Hepatocyte (in vitro differentiated cells): ENCODE results near the gene TTYH2. TPM values are rescaled to one million over a fixed set of nuclear protein-coding genes. Genes with fewer than 3 reads are reported as not detected.

Experiments
- DNase-seq: peaks from one replicate; pipeline ENCODE4 v3.0.0-alpha.2; 2016; ENCODE audit warnings: low spot score
- H2AFZ ChIP-seq: fragments of 200-600 bp; sonication (generic); 2 replicates; pipeline ENCODE4 v1.6.0; 2016; ENCODE audit warnings: antibody characterized with exemption, mild to moderate bottlenecking
- H3K27ac ChIP-seq: fragments of 200-600 bp; sonication (generic); 2 replicates; pipeline ENCODE4 v1.5.1; 2016; ENCODE audit warnings: mild to moderate bottlenecking
- H3K27me3 ChIP-seq: fragments of 200-600 bp; sonication (generic); 2 replicates; pipeline ENCODE4 v1.6.1; 2016
- H3K36me3 ChIP-seq: fragments of 200-600 bp; sonication (generic); replicated peaks from 2 replicates; pipeline ENCODE4 v1.5.1; 2016; ENCODE audit warnings: low read depth; ENCODE audit not compliant: insufficient read depth
- H3K4me1 ChIP-seq: fragments of 200-600 bp; sonication (generic); 2 replicates; pipeline ENCODE4 v1.5.1; 2016; ENCODE audit warnings: mild to moderate bottlenecking, moderate library complexity; ENCODE audit not compliant: insufficient read depth
- H3K4me2 ChIP-seq: fragments of 200-600 bp; sonication (generic); 2 replicates; pipeline ENCODE4 v1.6.0; 2016
- H3K4me3 ChIP-seq: fragments of 200-600 bp; sonication (generic); 2 replicates; pipeline ENCODE4 v1.5.1; 2016; ENCODE audit warnings: mild to moderate bottlenecking
- H3K79me2 ChIP-seq: fragments of 200-600 bp; sonication (generic); 2 replicates; pipeline ENCODE4 v1.6.0; 2017; ENCODE audit warnings: mild to moderate bottlenecking
- H3K9me2 ChIP-seq: fragments of 200-600 bp; sonication (generic); replicated peaks from 2 replicates; pipeline ENCODE4 v1.6.0; 2017; ENCODE audit warnings: mild to moderate bottlenecking; ENCODE audit not compliant: insufficient read depth
- H3K9me3 ChIP-seq: fragments of 200-600 bp; sonication (generic); 2 replicates; pipeline ENCODE4 v1.5.1; 2016; ENCODE audit warnings: low read depth, mild to moderate bottlenecking
- H4K20me1 ChIP-seq: fragments of 200-600 bp; sonication (generic); 2 replicates; pipeline ENCODE4 v1.6.0; 2016; ENCODE audit warnings: mild to moderate bottlenecking; ENCODE audit not compliant: insufficient read depth, poor library complexity, severe bottlenecking
- EZH2 ChIP-seq: fragments of 200-600 bp; sonication (generic); IDR thresholded peaks from 2 replicates; pipeline ENCODE4 v1.6.1; 2016; ENCODE audit warnings: antibody characterized with exemption, mild to moderate bottlenecking, borderline replicate concordance
- EZH2phosphoT487 ChIP-seq: fragments of 200-600 bp; sonication (generic); IDR thresholded peaks from one replicate; pipeline ENCODE4 v1.6.1; 2018; ENCODE audit warnings: antibody characterized with exemption, mild to moderate bottlenecking, low read depth, moderate library complexity; ENCODE audit not compliant: unreplicated experiment, severe bottlenecking
- WGBS: methylation state at CpG from one replicate; pipeline ENCODE4 v1.1.6; 2016; ENCODE audit warnings: low lambda C conversion rate; ENCODE audit errors: missing lambda C conversion rate; 5-methylcytosine and 5-hydroxymethylcytosine counted together
- polyA plus RNA-seq: library from polyadenylated mRNA; unstranded; fragments of >200 nt; fragmentation: Nextera tagmentation; extraction: Ambion mirVana; gene quantifications from 2 replicates; pipeline ENCODE4 v1.2.1, GENCODE V29; 2016
- total RNA-seq: library from RNA; depleted of rRNA; stranded (reverse); fragments of >200 nt; gene quantifications from 2 replicates; pipeline ENCODE4 v1.2.3, GENCODE V29; 2014
- TF ChIP-seq, protein P1 (sequence below): fragments of 200-600 bp; sonication (generic); IDR thresholded peaks from 2 replicates; pipeline ENCODE4 v1.5.1; 2016; ENCODE audit warnings: antibody characterized with exemption, mild to moderate bottlenecking; ENCODE audit not compliant: poor library complexity

Gene TTYH2
- total and polyA plus RNA-seq, 2 experiments from 2014 or later = 7.4 to 7.8 TPM

DNA sequence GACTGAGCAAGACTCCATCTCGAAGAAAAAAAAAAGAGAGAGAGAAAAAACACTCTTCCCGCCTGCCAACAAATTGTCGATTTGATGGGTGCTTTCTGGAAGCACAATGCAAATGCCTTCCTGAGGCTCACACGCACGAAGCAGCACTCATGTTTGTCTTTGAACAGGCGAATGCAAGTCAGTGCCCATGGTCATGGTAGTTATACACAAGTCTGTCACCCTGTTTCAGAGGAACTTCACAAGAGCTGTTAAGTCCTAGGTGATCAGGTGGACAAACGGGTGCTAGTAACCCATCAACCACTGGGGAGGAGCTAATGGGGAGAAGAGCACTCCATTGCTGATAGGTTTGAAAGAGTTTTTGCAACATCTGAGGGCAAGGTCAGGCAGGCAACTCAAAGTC lies 54.2 kb downstream of the TTYH2 start:
- Histone ChIP-seq H3K36me3 (no peaks in the 10 kb centered on the region), H3K4me1 (no peaks in the 10 kb centered on the region), H3K27ac (no peak overlapping the region), H3K27me3 (no peaks in the 10 kb centered on the region), H3K4me3 (no peak overlapping the region), H3K4me2 (no peak overlapping the region), H4K20me1 (no peaks in the 10 kb centered on the region), H3K9me3 (no peaks in the 10 kb centered on the region), H3K79me2 (no peaks in the 10 kb centered on the region), H3K9me2 (no peaks in the 10 kb centered on the region), H2AFZ (no peak overlapping the region)
- WGBS = 95% methylated on average over 7 of the region's 7 CpGs
- DNase-seq = no peak
- TF ChIP-seq EZH2phosphoT487 = no peak
- TF ChIP-seq, protein P1, sequence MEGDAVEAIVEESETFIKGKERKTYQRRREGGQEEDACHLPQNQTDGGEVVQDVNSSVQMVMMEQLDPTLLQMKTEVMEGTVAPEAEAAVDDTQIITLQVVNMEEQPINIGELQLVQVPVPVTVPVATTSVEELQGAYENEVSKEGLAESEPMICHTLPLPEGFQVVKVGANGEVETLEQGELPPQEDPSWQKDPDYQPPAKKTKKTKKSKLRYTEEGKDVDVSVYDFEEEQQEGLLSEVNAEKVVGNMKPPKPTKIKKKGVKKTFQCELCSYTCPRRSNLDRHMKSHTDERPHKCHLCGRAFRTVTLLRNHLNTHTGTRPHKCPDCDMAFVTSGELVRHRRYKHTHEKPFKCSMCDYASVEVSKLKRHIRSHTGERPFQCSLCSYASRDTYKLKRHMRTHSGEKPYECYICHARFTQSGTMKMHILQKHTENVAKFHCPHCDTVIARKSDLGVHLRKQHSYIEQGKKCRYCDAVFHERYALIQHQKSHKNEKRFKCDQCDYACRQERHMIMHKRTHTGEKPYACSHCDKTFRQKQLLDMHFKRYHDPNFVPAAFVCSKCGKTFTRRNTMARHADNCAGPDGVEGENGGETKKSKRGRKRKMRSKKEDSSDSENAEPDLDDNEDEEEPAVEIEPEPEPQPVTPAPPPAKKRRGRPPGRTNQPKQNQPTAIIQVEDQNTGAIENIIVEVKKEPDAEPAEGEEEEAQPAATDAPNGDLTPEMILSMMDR = no peak
- TF ChIP-seq EZH2 = no peak

DNA sequence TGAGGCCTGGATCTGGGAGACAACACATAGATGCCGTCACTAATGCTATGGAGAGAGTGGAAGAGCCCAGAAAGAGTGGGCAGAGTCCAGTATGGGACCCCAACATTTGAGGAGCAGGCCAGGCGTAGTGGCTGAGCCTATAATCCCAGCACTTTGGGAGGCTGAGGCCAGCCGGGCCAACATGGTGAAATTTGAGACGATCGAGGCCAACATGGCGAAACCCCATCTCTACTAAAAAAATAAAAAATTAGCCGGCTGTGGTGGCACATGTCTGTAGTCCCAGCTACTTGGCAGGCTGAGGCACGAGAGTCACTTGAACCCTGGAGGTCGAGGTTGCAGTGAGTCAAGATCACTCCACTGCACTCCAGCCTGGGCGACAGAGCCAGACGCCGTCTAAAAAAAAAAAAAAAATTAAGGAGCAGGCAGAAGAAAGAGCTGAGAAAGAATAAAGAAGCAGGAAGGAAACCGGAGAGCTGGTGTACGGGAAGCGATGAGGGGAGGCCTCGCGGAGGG lies 54.7 kb downstream of the TTYH2 start:
- DNase-seq = no peak
- Histone ChIP-seq H3K27me3 (no peaks in the 10 kb centered on the region), H3K27ac (no peak overlapping the region), H3K4me2 (no peak overlapping the region), H4K20me1 (no peaks in the 10 kb centered on the region), H3K4me3 (no peak overlapping the region), H3K36me3 (no peaks in the 10 kb centered on the region), H2AFZ (no peak overlapping the region), H3K9me2 (no peaks in the 10 kb centered on the region), H3K9me3 (no peaks in the 10 kb centered on the region), H3K4me1 (no peaks in the 10 kb centered on the region), H3K79me2 (no peaks in the 10 kb centered on the region)
- TF ChIP-seq EZH2phosphoT487 = no peak
- no peak for TF ChIP-seq EZH2
- TF ChIP-seq, protein P1 = no peak
- WGBS = 88% methylated on average over 17 of the region's 17 CpGs

GRCh38 chr17:74268558-74268957 lies 55.2 kb downstream of the TTYH2 start:
- Histone ChIP-seq H3K4me2 (no peak overlapping the region), H3K9me2 (no peaks in the 10 kb centered on the region), H2AFZ (no peak overlapping the region), H3K9me3 (no peaks in the 10 kb centered on the region), H3K4me1 (no peaks in the 10 kb centered on the region), H4K20me1 (no peaks in the 10 kb centered on the region), H3K4me3 (no peak overlapping the region), H3K27ac (no peak overlapping the region), H3K79me2 (no peaks in the 10 kb centered on the region), H3K27me3 (peaks cover under 1% of the 10 kb centered on the region), H3K36me3 (no peaks in the 10 kb centered on the region)
- DNase-seq = no peak
- 87% methylated on average over 8 of the region's 8 CpGs for WGBS
- no peak for TF ChIP-seq EZH2phosphoT487
- TF ChIP-seq EZH2 = no peak
- TF ChIP-seq, protein P1 = no peak
